ENCODE data around the gene LUC7L.

GRCh38 chr16:263182-263774, 34.0 kb upstream of the LUC7L start:
- TF ChIP-seq CTCF (IDR thresholded peaks at IDR 0.05) (no peak), POLR2AphosphoS5 (IDR thresholded peaks at IDR 0.05) (no peak), POLR2A (IDR thresholded peaks at IDR 0.05) (no peak), EP300 (IDR thresholded peaks at IDR 0.05; ENCODE audit: low read depth) (no peak)
